Measurements from ENCODE around the gene MTRFR.

GRCh38 chr12:123199936-123200335 is 33.3 kb upstream of the MTRFR start:
- TF ChIP-seq POLR2A (IDR thresholded peaks at IDR 0.05) = no peak
- TF ChIP-seq CTCF (IDR thresholded peaks at IDR 0.05) = no peak
- TF ChIP-seq POLR2AphosphoS5 (IDR thresholded peaks at IDR 0.05) = no peak
- no peak for TF ChIP-seq EP300 (IDR thresholded peaks at IDR 0.05)

Data from gastroesophageal sphincter (tissue), 3 donors.